HCT116 (cell line): ENCODE data around the gene TRPM6.

ENCODE experiments used
- ATF3 ChIP-seq: IDR thresholded peaks from 2 replicates; pipeline ENCODE4 v1.6.1; 2012
- POLR2A ChIP-seq: IDR thresholded peaks from 2 replicates; pipeline ENCODE4 v1.7.0; 2011; ENCODE audit warnings: borderline replicate concordance; ENCODE audit not compliant: insufficient read depth, insufficient read length; ENCODE audit errors: extremely low read depth
- POLR2AphosphoS5 ChIP-seq: IDR thresholded peaks from 2 replicates; pipeline ENCODE4 v1.6.1; 2011; ENCODE audit warnings: mild to moderate bottlenecking, low read depth, low read length, moderate library complexity
- RAD21 ChIP-seq: IDR thresholded peaks from 2 replicates; pipeline ENCODE4 v1.6.1; 2012; ENCODE audit warnings: low read depth, mild to moderate bottlenecking
- SIN3A ChIP-seq: IDR thresholded peaks from 2 replicates; pipeline ENCODE4 v1.6.1; 2012; ENCODE audit warnings: low read depth
- SP1 ChIP-seq: IDR thresholded peaks from 2 replicates; pipeline ENCODE4 v1.6.1; 2012; ENCODE audit warnings: low read depth
- ZNF274 ChIP-seq: fragments of 200-500 bp; sonication (Bioruptor generic); IDR thresholded peaks from 2 replicates; pipeline ENCODE4 v1.6.1; 2014; ENCODE audit warnings: mild to moderate bottlenecking, low read depth, low read length, inconsistent platforms
- TF ChIP-seq, protein P1 (sequence below), 3 experiments: fragments of 200-600 bp in 1 of 3; sonication (generic) in 1 of 3; IDR thresholded peaks in 2 of 3; conservative IDR thresholded peaks in 1 of 3; 2 replicates each; pipeline ENCODE4 v1.5.1; 2012 to 2017; ENCODE audit warnings: low read depth in 2 of 3, low read length in 2 of 3, antibody characterized with exemption in 1 of 3, borderline replicate concordance in 1 of 3, control low read depth in 1 of 3, mild to moderate bottlenecking in 1 of 3, mixed read lengths in 1 of 3, mixed run types in 1 of 3, moderate library complexity in 1 of 3; ENCODE audit not compliant: insufficient read depth in 1 of 3

- TF ChIP-seq ATF3 (no peak), POLR2A (no peak), POLR2AphosphoS5 (no peak), SIN3A (no peak), ZNF274 (no peak), RAD21 (no peak), SP1 (no peak)
- TF ChIP-seq, protein P1, sequence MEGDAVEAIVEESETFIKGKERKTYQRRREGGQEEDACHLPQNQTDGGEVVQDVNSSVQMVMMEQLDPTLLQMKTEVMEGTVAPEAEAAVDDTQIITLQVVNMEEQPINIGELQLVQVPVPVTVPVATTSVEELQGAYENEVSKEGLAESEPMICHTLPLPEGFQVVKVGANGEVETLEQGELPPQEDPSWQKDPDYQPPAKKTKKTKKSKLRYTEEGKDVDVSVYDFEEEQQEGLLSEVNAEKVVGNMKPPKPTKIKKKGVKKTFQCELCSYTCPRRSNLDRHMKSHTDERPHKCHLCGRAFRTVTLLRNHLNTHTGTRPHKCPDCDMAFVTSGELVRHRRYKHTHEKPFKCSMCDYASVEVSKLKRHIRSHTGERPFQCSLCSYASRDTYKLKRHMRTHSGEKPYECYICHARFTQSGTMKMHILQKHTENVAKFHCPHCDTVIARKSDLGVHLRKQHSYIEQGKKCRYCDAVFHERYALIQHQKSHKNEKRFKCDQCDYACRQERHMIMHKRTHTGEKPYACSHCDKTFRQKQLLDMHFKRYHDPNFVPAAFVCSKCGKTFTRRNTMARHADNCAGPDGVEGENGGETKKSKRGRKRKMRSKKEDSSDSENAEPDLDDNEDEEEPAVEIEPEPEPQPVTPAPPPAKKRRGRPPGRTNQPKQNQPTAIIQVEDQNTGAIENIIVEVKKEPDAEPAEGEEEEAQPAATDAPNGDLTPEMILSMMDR (IDR thresholded peaks at IDR 0.05 in 2 of 3, conservative IDR thresholded peaks at IDR 0.05 in 1 of 3; ENCODE audit: borderline replicate concordance in 1 of 3, insufficient read depth in 1 of 3, low read depth in 2 of 3, low read length in 2 of 3): no peak
Observed at GRCh38 chr9:74872619-74873233, 15.0 kb downstream of the TRPM6 start.
